Measurements from ENCODE around the gene FAM3A.

The FAM3A gene

GRCh38 chrX:154458954-154459778, 56.9 kb downstream of the FAM3A start:
- DNase-seq: no peak

- peak; percentile 62 for DNase-seq
Measured at GRCh38 chrX:154458116-154458953, 57.7 kb downstream of the FAM3A start, which contains the start of gene PLXNA3. TSS of gene PLXNA3 (plus strand) at chrX:154458281. CDS start at chrX:154460184, 1,903 bp downstream.

DNA sequence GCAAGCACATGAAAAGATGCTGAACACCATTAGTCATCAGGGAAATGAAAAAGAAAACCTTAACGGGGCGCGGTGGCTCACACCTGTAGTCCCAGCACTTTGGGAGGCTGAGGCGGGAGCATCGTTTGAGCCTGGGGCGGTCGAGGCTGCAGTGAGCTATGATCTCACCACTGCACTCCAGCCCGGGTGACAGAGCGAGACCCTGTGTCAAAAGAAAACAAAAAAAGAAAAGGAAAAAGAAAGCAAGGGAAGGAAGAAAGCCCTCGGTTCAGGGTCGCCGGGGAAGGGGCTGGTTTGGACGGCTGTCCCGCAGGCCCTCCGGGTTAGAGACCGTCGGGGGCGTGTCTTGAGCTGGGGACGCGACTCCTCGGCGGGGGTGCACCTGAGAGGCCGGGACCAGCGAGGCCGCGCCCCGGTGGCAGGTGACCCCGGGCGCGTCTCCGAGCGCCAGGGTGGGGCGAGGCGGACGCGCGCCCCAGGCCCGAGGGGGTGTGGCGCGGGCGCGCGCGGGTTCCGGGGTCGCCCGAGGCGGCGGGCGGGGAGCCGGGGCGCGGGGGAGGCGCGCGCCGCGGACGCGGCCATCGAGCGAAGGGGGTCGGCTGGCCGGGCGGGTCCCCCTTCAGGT, 58.4 kb downstream of the FAM3A start:
- peak; percentile 41 for DNase-seq
